Neural crest cell (in vitro differentiated cells): ENCODE results near the gene UBLCP1. TPM values are rescaled to one million over a fixed set of nuclear protein-coding genes. Genes with fewer than 3 reads are reported as not detected.
"Not testable (repeated sequence)": the region's sequence is repeated elsewhere in the genome, so short reads cannot be mapped to it uniquely, and the experiment has no call there.

Experiments used
- DNase-seq: peaks from one replicate; pipeline ENCODE4 v3.0.0; 2021; ENCODE audit warnings: low read depth, mixed read lengths, low spot score
- H3K27ac Mint-ChIP-seq: one replicate; pipeline ENCODE4 v1.8.0; 2021; ENCODE audit warnings: mild to moderate bottlenecking, mixed read lengths; ENCODE audit not compliant: unreplicated experiment
- H3K27me3 Mint-ChIP-seq: 2 replicates; pipeline ENCODE4 v1.8.0; 2021; ENCODE audit warnings: low read depth, mild to moderate bottlenecking, mixed read lengths
- H3K36me3 Mint-ChIP-seq: 2 replicates; pipeline ENCODE4 v1.8.0; 2021; ENCODE audit warnings: low read depth, mild to moderate bottlenecking, mixed read lengths
- H3K4me1 Mint-ChIP-seq: 2 replicates; pipeline ENCODE4 v1.8.0; 2021; ENCODE audit warnings: mixed read lengths
- H3K4me3 Mint-ChIP-seq: one replicate; pipeline ENCODE4 v1.8.0; 2021; ENCODE audit warnings: mild to moderate bottlenecking, mixed read lengths
- H3K9me3 Mint-ChIP-seq: 2 replicates; pipeline ENCODE4 v1.8.0; 2021; ENCODE audit warnings: mixed read lengths
- CTCF ChIP-seq: fragments of 200-600 bp; sonication (generic); conservative IDR thresholded peaks from 2 replicates; pipeline ENCODE4 v1.5.0; 2021; ENCODE audit warnings: antibody characterized with exemption, mild to moderate bottlenecking
- total RNA-seq: library from RNA; stranded (reverse); gene quantifications from 2 replicates; pipeline ENCODE4 v1.2.1, GENCODE V29; 2021

The UBLCP1 gene
- total RNA-seq, 1 donor from 2014 or later = 36.9 TPM

- TF ChIP-seq CTCF = no peak
- Mint-ChIP-seq H3K27ac (no peak overlapping the region), H3K27me3 (peaks cover 3% of the 10 kb centered on the region), H3K36me3 (no peaks in the 10 kb centered on the region), H3K4me1 (peaks cover 3% of the 10 kb centered on the region), H3K9me3 (no peaks in the 10 kb centered on the region), H3K4me3 (no peak overlapping the region)
- DNase-seq = no peak
These were observed 44.5 kb upstream of the UBLCP1 start for GRCh38 chr5:159218595-159219023.

- TF ChIP-seq CTCF = no peak
- no peak overlapping the region for H3K27ac Mint-ChIP-seq
- no peak overlapping the region for H3K4me3 Mint-ChIP-seq
- H3K9me3 Mint-ChIP-seq = no peaks in the 10 kb centered on the region
- H3K27me3 Mint-ChIP-seq = peaks cover 3% of the 10 kb centered on the region
- H3K4me1 Mint-ChIP-seq = peaks cover 3% of the 10 kb centered on the region
- no peaks in the 10 kb centered on the region for H3K36me3 Mint-ChIP-seq
- no peak for DNase-seq
These were observed 42.9 kb upstream of the UBLCP1 start for GRCh38 chr5:159220206-159220605.

GRCh38 chr5:159223469-159223868, 39.6 kb upstream of the UBLCP1 start:
- H3K4me1 Mint-ChIP-seq = no peaks in the 10 kb centered on the region
- DNase-seq = no peak
- no peak overlapping the region for H3K4me3 Mint-ChIP-seq
- H3K27ac Mint-ChIP-seq = no peak overlapping the region
- H3K36me3 Mint-ChIP-seq = no peaks in the 10 kb centered on the region
- H3K27me3 Mint-ChIP-seq = peaks cover 3% of the 10 kb centered on the region
- H3K9me3 Mint-ChIP-seq = no peaks in the 10 kb centered on the region
- TF ChIP-seq CTCF = no peak

GRCh38 chr5:159224471-159224870, 38.6 kb upstream of the UBLCP1 start:
- Mint-ChIP-seq H3K27me3 (peaks cover 3% of the 10 kb centered on the region), H3K9me3 (no peaks in the 10 kb centered on the region), H3K36me3 (no peaks in the 10 kb centered on the region), H3K27ac (peak overlapping the region; percentile 27), H3K4me3 (no peak overlapping the region), H3K4me1 (no peaks in the 10 kb centered on the region)
- DNase-seq = no peak
- TF ChIP-seq CTCF = no peak

- TF ChIP-seq CTCF = no peak
- H3K27me3 Mint-ChIP-seq = peaks cover 14% of the 10 kb centered on the region
- no peaks in the 10 kb centered on the region for H3K9me3 Mint-ChIP-seq
- H3K4me3 Mint-ChIP-seq = no peak overlapping the region
- H3K27ac Mint-ChIP-seq = no peak overlapping the region
- no peaks in the 10 kb centered on the region for H3K4me1 Mint-ChIP-seq
- DNase-seq = no peak
- H3K36me3 Mint-ChIP-seq = no peaks in the 10 kb centered on the region
These were observed 36.6 kb upstream of the UBLCP1 start for GRCh38 chr5:159226451-159226850.

GRCh38 chr5:159227452-159227851, 35.6 kb upstream of the UBLCP1 start:
- no peak overlapping the region for H3K27ac Mint-ChIP-seq

GRCh38 chr5:159228097-159228496, 35.0 kb upstream of the UBLCP1 start:
- peaks cover 20% of the 10 kb centered on the region for H3K27me3 Mint-ChIP-seq
- not testable (repeated sequence) for H3K36me3 Mint-ChIP-seq, H3K4me3 Mint-ChIP-seq, H3K27ac Mint-ChIP-seq, H3K4me1 Mint-ChIP-seq, H3K9me3 Mint-ChIP-seq, DNase-seq

More at GRCh38 chr5:159227452-159227851, 35.6 kb upstream of the UBLCP1 start:
- no peak for TF ChIP-seq CTCF
- Mint-ChIP-seq H3K27me3 (peaks cover 18% of the 10 kb centered on the region), H3K4me3 (no peak overlapping the region), H3K4me1 (no peaks in the 10 kb centered on the region), H3K9me3 (no peaks in the 10 kb centered on the region), H3K36me3 (no peaks in the 10 kb centered on the region)
- DNase-seq = no peak
